ENCODE measurements around the gene GRM8.
"Not testable (repeated sequence)": the region's sequence is repeated elsewhere in the genome, so short reads cannot be mapped to it uniquely, and the experiment has no call there.

The GRM8 gene

GRCh38 chr7:126905255-126905654 lies 347.5 kb downstream of the GRM8 start:
- DNase-seq: not testable (repeated sequence)

DNA sequence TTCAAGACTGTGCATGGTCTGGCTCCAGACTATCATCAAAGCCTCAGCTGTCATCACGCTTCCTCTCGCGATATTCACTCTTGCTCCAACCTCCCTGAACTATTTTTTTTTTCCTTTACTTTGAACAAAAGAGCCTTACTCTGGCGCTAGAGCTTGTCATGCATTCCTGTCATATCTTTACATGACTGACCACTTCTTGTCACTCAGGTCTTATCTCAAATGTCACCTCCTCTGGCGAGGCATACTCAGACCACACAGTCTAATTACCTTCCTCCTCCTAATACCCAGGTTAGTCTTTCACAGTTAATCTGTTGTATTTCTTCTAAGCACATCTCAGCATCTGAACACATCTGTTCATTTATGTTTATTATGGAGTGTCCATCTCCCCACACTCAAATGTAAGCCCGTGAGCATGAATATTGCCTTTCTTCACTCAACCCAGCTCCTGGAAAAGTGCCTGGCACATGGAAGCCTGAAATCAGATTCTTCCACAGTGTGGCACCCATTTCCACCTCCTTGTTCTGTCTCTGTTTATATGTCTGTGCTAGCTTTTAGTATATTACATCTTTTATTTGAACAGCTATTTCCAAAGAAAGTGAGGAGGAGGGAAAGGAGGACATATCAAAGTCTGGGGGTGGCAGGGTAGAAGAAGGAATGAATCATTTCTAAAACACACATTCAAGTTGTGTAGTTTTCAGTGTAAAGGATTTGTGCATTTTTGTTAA lies 351.5 kb downstream of the GRM8 start:
- not testable (repeated sequence) for DNase-seq

GRCh38 chr7:126887980-126888379 lies 364.8 kb downstream of the GRM8 start:
- DNase-seq: not testable (repeated sequence)

GRCh38 chr7:126887560-126887959 lies 365.2 kb downstream of the GRM8 start:
- DNase-seq: not testable (repeated sequence)

DNA sequence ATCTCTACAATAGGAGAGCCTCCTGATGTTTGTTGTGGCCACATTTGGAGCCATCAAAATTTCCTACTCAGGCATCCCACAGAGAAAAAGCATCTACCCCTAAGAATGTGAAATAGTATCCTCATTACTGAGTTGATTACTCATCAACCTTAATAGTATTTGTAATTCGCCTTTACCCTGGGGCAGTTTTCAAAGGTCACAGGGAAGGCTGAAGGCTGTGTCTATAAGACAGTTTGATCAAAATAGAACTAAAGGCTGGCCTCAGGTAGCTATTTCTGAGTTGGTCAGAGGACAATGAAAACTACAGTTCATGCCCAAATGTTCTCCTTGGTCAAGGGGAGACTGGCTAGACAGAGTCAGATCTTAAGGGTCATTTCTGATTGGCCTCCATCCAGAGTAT lies 370.0 kb downstream of the GRM8 start:
- DNase-seq: not testable (repeated sequence)

DNA sequence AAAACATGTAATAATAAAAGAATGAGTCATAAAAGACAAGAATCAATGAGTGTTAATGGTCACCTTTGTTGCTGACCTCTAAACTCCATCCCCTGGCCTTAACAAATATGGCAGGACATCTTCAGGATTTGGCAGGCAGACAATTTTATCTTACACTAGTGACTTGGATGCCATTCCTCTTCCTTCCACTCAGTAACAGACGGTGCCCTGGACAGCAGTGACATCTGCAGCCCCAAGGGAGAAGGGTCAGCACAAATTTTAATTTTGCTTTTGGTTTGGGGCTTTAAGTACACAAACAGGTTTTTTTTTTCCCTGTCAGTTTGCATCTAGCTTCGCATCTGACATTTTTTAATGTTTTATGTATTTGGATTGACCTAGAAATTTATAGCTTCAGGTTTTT lies 370.8 kb downstream of the GRM8 start:
- not testable (repeated sequence) for DNase-seq

- no peak for DNase-seq
Observed at GRCh38 chr7:126881315-126881714, 371.4 kb downstream of the GRM8 start.

- not testable (repeated sequence) for DNase-seq
Observed at GRCh38 chr7:126876536-126876935, 376.2 kb downstream of the GRM8 start.

DNA sequence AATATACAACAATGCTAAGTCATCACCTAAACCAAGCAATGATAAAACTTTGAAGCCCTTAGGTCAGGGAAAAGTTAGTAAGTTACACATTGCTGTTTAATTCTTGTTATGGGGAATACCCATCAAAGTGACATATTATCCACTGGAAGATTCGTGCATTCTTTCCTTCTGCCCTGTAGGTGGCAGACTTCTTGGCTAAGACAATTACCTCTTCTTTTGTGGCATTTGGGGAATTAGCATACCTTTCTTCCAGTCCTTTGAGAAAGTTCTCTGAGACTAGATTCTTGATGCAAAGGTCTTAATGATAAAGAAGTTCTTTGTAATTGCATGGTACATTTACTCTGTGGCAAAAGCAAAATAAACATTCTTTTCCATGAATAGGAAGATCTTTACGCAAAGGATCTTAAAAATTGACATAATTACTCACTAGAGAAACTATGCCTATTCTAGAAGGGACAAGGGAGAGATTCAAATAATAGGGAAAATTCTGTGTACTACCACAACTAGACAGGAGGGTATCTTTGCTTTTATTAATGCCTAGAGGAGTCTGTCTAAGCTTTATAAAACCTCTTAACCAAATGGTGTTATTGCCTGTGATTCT lies 395.9 kb downstream of the GRM8 start:
- DNase-seq: no peak

DNA sequence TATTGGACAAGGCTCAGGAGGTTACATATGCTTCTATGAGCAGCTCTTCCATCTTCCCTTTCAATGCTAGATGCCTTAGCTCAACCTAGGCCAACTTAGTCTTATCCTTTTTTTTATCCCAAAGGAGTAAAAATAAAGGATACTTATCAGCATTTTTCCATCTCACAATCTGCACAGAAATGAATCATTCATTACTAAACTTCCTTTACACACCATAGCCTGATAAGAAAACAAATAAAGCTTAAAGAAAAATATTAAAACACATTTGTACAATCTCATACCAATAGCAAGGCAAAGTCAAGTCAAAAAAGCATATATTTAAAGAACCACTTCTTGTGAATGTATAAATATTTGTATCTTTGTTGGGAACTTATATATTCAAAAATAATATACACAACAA lies 407.4 kb downstream of the GRM8 start:
- no peak for DNase-seq

DNA sequence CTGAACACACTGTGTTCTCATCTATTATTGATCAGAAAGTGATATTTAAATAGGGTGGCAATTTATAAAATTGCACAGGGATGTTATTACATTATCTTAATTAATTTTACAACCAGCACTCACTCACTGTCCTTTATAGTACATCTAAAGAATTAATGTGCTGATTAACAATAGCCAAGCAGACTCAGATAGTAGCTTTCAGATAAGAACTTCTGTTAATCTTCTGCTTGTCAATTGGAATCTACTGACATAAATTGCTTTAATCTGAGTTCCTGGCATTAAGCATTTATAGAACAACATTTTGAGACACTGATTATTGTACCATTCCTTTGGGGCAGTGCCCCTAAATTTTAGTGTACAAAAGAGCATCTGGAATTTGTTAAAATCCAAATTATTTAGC lies 408.9 kb downstream of the GRM8 start:
- no peak for DNase-seq

DNA sequence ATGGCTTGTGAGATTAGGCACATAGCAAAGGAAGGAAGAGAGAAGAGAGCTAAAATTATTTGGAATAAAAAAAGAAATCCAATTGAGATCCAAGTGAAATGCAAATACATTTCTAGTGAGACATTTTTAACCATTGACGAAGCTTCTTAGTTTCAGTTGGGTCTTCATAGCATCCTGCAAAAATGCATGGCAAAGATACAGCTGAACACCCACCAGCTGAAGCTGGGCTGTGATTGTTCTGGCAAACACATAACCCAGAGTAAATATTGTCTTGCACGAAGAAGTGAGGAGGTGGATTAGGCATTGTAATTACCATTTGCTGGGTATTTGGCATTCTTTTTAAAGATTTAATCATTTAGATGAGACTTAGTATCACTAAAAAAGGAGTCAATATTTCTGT lies 409.4 kb downstream of the GRM8 start:
- no peak for DNase-seq

DNA sequence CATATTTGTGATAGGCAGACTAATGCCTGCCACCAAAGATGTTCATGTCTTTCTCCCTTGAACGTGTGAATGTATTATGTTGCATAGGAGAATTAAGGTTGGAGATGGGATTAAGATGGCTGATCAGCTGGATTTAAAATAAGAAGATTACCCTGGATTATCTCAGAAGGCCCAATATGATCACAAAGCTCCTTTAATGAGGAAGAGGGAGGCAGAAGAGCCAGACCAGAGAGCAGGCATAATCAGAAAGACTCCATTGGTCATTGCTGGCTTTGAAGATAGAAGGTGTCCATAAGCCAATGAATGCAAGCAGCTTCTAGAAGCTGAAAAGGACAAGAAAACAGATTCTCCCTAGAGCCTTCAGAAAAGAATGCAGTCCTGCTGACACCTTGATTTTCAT lies 410.3 kb downstream of the GRM8 start:
- DNase-seq: no peak

DNA sequence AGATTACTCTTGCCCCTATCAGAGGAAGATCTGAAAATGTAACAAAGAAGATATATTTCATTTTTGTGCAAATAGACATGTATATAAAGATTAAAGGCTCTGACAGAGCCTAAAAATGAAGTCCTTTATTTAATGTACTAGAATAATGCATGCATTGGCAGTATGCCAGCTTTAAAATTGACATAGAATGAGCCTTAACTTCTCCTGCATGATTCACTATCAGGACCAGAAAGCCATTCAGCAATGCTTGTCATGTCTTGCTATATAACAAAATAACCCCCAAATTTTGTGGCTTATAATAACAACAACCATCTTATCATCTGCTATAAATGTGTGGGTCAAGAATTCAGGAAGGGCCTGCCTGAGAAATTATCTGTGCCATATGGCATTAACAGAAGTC lies 411.9 kb downstream of the GRM8 start:
- DNase-seq: no peak

DNA sequence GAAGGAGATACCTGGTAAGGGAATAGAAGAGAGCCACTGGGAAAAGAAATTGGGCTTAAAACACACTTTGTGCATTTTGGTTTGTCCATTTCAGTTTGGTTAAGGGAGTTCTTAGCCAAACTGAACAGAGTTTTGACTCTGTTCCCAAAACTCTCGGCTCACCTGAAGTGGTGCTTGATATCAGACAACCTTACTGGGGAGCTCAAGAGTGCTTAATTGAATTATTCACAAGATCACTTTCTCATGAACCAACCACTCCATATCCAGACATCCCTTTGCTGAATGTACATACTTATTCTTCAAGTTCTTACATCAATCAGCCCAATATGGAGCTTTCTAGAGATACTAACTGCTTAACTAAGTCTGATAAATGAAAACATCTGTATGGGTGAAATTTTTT lies 413.1 kb downstream of the GRM8 start:
- DNase-seq: no peak

GRCh38 chr7:126838194-126838593 lies 414.5 kb downstream of the GRM8 start:
- no peak for DNase-seq

DNA sequence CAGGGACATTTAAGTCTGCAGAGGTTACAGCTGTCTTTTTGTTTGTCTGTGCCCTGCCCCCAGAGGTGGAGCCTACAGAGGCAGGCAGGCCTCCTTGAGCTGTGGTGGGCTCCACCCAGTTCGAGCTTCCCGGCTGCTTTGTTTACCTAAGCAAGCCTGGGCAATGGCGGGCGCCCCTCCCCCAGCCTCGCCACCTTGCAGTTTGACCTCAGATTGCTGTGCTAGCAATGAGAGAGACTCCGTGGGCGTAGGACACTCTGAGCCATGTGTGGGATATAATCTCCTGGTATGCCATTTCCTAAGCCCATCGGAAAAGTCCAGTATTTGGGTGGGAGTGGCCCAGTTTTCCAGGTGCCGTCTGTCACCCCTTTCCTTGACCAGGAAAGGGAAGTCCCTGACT lies 421.5 kb downstream of the GRM8 start:
- DNase-seq: not testable (repeated sequence)

DNA sequence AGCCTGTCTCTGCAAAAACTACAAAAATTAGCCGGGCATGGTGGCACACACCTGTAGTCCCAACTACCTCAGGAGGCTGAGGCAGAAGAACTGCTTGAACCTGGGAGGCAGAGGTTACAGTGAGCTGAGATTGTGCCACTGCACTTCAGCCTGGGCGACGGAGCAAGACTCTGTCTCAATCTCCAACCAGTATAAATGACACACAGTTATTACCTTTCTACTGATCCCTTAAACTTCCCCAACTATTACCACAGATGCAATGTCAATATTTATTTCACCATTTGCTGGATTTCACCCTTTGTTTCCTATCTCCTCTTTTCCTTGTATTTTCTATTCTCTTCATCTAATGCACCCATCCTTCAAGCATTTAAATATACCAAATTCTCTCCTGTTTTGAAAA lies 431.8 kb downstream of the GRM8 start:
- DNase-seq: no peak

GRCh38 chr7:126819197-126819484 lies 433.6 kb downstream of the GRM8 start:
- DNase-seq: no peak

DNA sequence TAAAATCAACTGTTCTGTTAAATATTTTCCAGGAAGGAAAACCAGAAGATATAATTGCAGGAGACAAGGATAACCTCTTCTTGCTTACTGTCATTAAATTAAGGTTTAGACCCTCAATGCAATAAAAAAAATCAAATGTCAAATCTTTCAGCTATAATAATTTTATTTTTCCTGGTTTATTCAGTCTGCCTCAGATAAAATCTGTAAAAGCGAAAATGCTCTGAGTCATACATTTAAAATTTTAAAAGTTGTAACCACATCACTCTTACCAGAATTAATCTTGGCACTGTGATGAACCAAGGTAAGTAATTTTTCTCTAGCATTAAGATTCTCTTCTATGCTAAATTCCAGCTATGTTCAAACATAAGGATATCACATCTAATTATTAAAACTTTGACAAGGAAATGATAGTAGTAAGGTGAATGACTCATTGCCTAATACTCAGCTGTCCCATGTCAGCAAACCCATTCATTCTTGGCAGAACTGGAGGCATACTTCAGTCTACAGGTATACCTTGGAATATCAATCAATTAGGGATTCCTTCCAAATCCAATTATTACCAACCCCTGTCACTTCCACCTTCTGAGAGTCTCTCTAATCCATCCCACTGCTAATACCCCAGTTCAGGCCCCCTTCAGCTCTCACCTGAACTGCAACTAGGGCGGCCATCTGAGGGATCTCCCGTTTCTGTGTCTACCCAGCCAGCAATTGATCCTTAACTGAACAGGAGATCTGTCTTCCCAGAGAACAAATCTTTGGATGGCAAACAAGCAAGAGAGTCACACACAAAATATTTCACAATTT lies 434.1 kb downstream of the GRM8 start:
- DNase-seq: no peak

DNA sequence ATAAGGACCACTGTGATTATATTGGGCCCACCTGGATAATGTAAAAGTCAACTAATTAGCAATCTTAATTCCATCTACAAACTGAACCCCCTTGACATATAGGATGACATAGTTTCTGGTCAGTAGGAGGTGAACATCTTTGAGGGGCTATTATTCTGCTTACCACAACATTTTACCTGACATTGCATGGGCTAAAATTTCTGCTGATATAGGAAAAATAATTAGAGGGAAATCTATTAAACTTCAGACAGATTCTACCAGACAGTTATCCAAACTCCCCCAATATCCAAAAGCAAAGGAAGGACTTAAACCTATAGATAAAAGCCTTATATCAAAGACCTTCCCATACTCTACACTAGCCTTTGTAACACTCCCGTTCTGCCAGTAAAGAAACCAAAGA lies 443.6 kb downstream of the GRM8 start:
- no peak for DNase-seq

- no peak for DNase-seq
Observed at GRCh38 chr7:126806614-126807013, 446.1 kb downstream of the GRM8 start.

DNA sequence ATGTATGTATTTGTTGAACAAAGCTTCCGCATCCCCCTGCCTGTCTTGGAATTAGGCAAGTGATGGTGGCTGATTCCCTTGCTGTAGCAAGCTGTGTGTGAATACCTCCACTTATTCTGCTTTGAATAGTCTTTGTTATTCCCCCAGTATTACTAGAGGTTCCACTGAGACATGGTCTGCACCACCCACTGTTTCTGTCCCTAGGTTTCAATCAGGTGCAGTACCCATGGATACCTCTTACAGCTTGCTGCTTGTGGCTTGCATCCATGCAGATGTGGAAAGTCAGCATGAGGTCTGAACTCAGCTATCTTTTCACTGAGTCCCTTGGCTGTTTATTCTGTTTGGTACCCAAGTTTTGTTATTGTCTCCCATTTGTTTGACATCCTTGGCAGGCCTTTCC lies 447.4 kb downstream of the GRM8 start:
- DNase-seq: no peak

- DNase-seq: no peak
Observed at GRCh38 chr7:126804604-126805003, 448.1 kb downstream of the GRM8 start.

Measured in stimulated activated CD4-positive, alpha-beta T cell treated with anti-CD3 and anti-CD28 coated beads, Interleukin-15, amount 100 ng/mL, for 24 hours (primary cell).